ENCODE results near the gene MEPCE. TPM values are rescaled to one million over a fixed set of nuclear protein-coding genes. Genes with fewer than 3 reads are reported as not detected.

The MEPCE gene
- total RNA-seq, 2 donors from 2014 or later: 14.0 to 34.9 TPM

DNA sequence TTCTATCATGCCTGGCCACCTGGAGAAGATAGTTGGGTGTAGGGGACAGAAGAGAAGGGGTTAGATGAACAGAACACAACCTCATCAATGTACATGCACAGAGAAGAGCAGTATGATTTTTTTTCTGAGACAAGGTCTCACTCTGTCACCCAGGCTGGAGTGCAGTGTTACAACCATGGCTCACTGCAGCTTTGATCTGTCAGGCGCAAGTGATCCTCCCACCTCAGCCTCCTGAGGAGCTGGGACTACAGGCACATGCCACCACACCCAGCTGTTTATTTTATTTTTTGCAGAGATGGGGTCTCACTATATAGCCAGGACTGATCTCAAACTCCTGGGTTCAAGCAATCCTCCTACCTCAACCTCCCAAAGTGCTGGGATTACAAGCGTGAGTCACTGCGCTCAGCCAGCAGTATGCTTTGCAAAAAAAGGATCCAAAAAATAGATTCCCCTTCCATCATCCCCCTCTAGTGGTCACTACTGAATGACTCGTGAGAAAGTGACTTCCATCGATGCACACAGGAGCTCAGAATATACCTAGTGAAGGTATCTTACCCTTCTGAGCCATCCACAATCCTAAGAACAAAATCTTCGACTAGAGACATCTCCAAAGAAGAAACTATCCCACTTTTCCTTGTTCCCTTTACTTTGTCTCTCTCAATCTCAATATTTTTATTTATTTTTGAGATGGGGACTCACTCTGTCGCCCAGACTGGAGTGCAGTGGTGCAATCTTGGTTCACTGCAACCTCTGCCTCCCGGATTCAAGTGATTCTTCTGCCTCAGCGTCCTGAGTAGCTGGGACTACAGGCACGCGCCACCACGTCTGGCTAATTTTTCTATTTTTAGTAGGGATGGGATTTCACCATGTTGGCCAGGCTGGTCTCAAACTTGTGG lies 22.1 kb upstream of the MEPCE start:
- no peaks in the 10 kb centered on the region for H3K9me3 ChIP-seq
- H3K36me3 ChIP-seq (replicated peaks in 1 of 2; ENCODE audit: insufficient read depth in 1 of 2, low read depth in 2 of 2): no peaks in the 10 kb centered on the region
- no peaks in the 10 kb centered on the region for H3K4me1 ChIP-seq
- H3K4me3 ChIP-seq: no peak overlapping the region
- TF ChIP-seq, protein P1, sequence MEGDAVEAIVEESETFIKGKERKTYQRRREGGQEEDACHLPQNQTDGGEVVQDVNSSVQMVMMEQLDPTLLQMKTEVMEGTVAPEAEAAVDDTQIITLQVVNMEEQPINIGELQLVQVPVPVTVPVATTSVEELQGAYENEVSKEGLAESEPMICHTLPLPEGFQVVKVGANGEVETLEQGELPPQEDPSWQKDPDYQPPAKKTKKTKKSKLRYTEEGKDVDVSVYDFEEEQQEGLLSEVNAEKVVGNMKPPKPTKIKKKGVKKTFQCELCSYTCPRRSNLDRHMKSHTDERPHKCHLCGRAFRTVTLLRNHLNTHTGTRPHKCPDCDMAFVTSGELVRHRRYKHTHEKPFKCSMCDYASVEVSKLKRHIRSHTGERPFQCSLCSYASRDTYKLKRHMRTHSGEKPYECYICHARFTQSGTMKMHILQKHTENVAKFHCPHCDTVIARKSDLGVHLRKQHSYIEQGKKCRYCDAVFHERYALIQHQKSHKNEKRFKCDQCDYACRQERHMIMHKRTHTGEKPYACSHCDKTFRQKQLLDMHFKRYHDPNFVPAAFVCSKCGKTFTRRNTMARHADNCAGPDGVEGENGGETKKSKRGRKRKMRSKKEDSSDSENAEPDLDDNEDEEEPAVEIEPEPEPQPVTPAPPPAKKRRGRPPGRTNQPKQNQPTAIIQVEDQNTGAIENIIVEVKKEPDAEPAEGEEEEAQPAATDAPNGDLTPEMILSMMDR (IDR thresholded peaks at IDR 0.05): peak; percentile 38 to 68 (median 49)
- no peak for TF ChIP-seq POLR2A (IDR thresholded peaks at IDR 0.05)
- ATAC-seq: peak; percentile 76
- H3K27me3 ChIP-seq: no peaks in the 10 kb centered on the region
- intact Hi-C loops (cut with DNase I): no loop called here
- H3K27ac ChIP-seq: no peak overlapping the region
- peak in 3 of 4 donors; percentile 19 to 60 (median 33) for DNase-seq
- WGBS, 2 donors: 34 to 43% methylated on average over 12 of the region's 12 CpGs

DNA sequence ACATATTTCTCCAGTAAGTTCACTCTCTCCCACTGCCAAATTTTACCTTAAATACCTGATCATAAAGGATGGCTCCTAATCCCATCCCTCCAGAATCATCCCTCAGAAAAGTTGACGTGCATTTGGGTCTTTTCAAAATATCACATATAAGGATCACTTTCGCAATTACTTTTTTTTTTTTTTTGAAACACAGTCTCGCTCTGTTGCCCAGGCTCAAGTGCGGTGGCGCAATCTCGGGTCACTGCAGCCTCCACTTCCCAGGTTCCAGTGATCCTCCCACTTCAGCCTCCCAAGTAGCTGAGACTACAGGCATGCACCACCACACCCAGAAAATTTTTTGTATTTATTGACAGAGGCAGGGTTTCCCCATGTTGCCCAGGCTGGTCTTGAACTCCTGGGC lies 18.5 kb upstream of the MEPCE start:
- 83 to 87% methylated on average over 6 of the region's 6 CpGs for WGBS, 2 donors
- intact Hi-C loops (cut with DNase I): no loop called here

DNA sequence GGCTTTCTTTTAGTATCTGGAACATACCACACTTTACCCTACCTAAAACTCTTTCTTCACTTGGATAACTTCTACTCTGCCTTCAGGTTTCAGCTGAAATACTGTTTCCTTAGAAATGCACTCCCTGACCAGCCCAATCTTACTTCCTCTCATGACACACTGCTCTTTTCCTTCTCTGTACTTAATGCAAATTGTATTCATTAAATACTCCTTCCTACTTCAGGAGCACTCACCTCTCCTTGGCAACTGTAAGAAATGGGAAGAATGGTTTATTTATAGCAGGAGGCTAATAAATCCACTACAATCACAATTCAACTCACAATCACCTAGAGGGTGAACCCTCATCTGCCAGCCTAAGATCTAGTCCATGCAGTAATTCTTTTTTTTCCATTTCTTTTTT lies 16.3 kb upstream of the MEPCE start:
- Histone ChIP-seq H3K9me3 (no peaks in the 10 kb centered on the region), H3K4me3 (no peak overlapping the region), H3K36me3 (replicated peaks in 1 of 2; ENCODE audit: insufficient read depth in 1 of 2, low read depth in 2 of 2) (no peaks in the 10 kb centered on the region), H3K4me1 (no peaks in the 10 kb centered on the region), H3K27ac (no peak overlapping the region), H3K27me3 (no peaks in the 10 kb centered on the region)
- TF ChIP-seq POLR2A (IDR thresholded peaks at IDR 0.05): no peak
- TF ChIP-seq, protein P1 (IDR thresholded peaks at IDR 0.05): no peak
- DNase-seq: no peak
- no peak for ATAC-seq
- intact Hi-C loops (cut with DNase I): no loop called here

More for the DNA sequence above, 18.5 kb upstream of the MEPCE start:
- no peak for ATAC-seq
- Histone ChIP-seq H3K4me1 (no peaks in the 10 kb centered on the region), H3K27ac (no peak overlapping the region), H3K27me3 (no peaks in the 10 kb centered on the region), H3K36me3 (replicated peaks in 1 of 2; ENCODE audit: insufficient read depth in 1 of 2, low read depth in 2 of 2) (no peaks in the 10 kb centered on the region), H3K4me3 (no peak overlapping the region), H3K9me3 (no peaks in the 10 kb centered on the region)
- no peak for DNase-seq
- TF ChIP-seq POLR2A (IDR thresholded peaks at IDR 0.05): no peak
- TF ChIP-seq, protein P1 (IDR thresholded peaks at IDR 0.05): no peak

DNA sequence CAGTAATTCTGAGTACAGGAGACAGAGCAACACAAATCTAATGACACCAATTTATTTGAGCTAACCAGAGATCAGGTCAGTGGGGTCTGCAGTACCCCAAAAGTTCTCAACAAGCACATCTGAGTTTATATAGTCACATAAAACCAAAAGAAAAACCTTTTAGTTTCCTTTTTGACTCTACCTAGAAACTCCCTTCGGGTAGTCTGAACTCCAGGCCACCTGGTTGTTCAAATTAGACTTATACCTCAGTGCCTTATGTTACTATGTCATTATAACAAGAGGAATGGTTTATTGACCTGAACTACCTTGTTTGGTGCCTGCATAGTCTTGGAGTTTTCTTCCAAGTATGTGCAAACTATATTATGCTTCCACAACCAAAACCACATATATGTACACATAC lies 15.7 kb upstream of the MEPCE start:
- no peak for ATAC-seq
- H3K27ac ChIP-seq: no peak overlapping the region
- no peak overlapping the region for H3K4me3 ChIP-seq
- H3K27me3 ChIP-seq: no peaks in the 10 kb centered on the region
- H3K9me3 ChIP-seq: no peaks in the 10 kb centered on the region
- no peaks in the 10 kb centered on the region for H3K4me1 ChIP-seq
- intact Hi-C loops (cut with DNase I): no loop called here
- DNase-seq: no peak
- no peaks in the 10 kb centered on the region for H3K36me3 ChIP-seq (replicated peaks in 1 of 2; ENCODE audit: insufficient read depth in 1 of 2, low read depth in 2 of 2)
- TF ChIP-seq, protein P1 (IDR thresholded peaks at IDR 0.05): no peak
- no peak for TF ChIP-seq POLR2A (IDR thresholded peaks at IDR 0.05)
- 88 to 95% methylated on average over 1 of the region's 1 CpG for WGBS, 2 donors

DNA sequence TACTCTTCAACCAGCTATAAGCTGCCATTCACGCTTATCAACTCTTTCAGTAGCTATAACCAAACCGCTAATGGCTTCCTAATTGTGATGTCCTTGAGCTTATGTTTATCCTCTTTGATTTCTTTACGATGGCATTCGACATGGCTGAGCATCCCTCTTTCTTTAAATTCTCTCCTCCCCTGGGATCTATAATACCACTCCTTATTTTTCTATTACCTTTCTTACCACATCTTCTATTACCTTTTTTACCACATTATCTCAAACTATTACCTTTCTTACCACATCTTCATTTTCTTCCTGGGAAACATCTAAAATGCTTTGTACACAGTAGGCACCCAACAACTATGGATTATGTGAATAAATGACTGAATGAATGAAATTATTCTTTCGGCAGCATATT lies 14.2 kb upstream of the MEPCE start:
- Histone ChIP-seq H3K36me3 (replicated peaks in 1 of 2; ENCODE audit: insufficient read depth in 1 of 2, low read depth in 2 of 2) (no peaks in the 10 kb centered on the region), H3K27ac (no peak overlapping the region), H3K27me3 (no peaks in the 10 kb centered on the region), H3K4me3 (no peak overlapping the region), H3K4me1 (no peaks in the 10 kb centered on the region), H3K9me3 (no peaks in the 10 kb centered on the region)
- DNase-seq (no peak), ATAC-seq (no peak)
- no peak for TF ChIP-seq POLR2A (IDR thresholded peaks at IDR 0.05)
- TF ChIP-seq, protein P1 (IDR thresholded peaks at IDR 0.05): no peak
- intact Hi-C loops (cut with DNase I): no loop called here
- 72% methylated on average over 5 of the region's 5 CpGs for WGBS, 2 donors

All from body of pancreas (tissue), 4 donors.